Neural cell (in vitro differentiated cells): ENCODE data around the gene KITLG. TPM values are rescaled to one million over a fixed set of nuclear protein-coding genes. Genes with fewer than 3 reads are reported as not detected.

Source experiments
- H2AFZ ChIP-seq: fragments of 200-600, 300-800 bp; sonication (generic), shearing (Covaris generic); 2 replicates; pipeline ENCODE4 v1.6.0; 2014; ENCODE audit warnings: low read depth, mild to moderate bottlenecking, antibody characterized with exemption, low read length, moderate library complexity
- H3F3A ChIP-seq: fragments of 200-600 bp; shearing (Covaris generic); 2 replicates; pipeline ENCODE4 v1.6.1; 2016; ENCODE audit warnings: mild to moderate bottlenecking, moderate library complexity, mixed read lengths, antibody characterized with exemption, low read length; ENCODE audit not compliant: insufficient read depth, poor library complexity, severe bottlenecking
- H3K27ac ChIP-seq: fragments of 200-600, 300-800 bp; sonication (generic), shearing (Covaris generic); 2 replicates; pipeline ENCODE4 v1.5.1; 2014; ENCODE audit warnings: mild to moderate bottlenecking, low read length, moderate library complexity
- H3K27me3 ChIP-seq: fragments of 300-800, 200-600 bp; sonication (generic), shearing (Covaris generic); 2 replicates; pipeline ENCODE4 v1.6.0; 2014; ENCODE audit warnings: mild to moderate bottlenecking, low read depth, low read length, moderate library complexity; ENCODE audit not compliant: insufficient read depth
- H3K36me3 ChIP-seq: fragments of 300-800, 200-600 bp; sonication (generic), shearing (Covaris generic); 2 replicates; pipeline ENCODE4 v1.5.1; 2014; ENCODE audit warnings: mild to moderate bottlenecking, antibody characterized with exemption, low read length, moderate library complexity; ENCODE audit not compliant: insufficient read depth
- H3K4me2 ChIP-seq: fragments of 300-800, 200-600 bp; sonication (generic), shearing (Covaris generic); 2 replicates; pipeline ENCODE4 v1.6.0; 2014; ENCODE audit warnings: mild to moderate bottlenecking, low read length
- H3K4me3 ChIP-seq: fragments of 300-800, 200-600 bp; sonication (generic), shearing (Covaris generic); 2 replicates; pipeline ENCODE4 v1.5.1; 2014; ENCODE audit warnings: mild to moderate bottlenecking, low read length, moderate library complexity
- H3K79me2 ChIP-seq: fragments of 200-600 bp; shearing (Covaris generic); replicated peaks from 2 replicates; pipeline ENCODE4 v1.6.0; 2014; ENCODE audit warnings: mild to moderate bottlenecking, low read length, moderate library complexity; ENCODE audit not compliant: insufficient read depth
- H3K9ac ChIP-seq: fragments of 300-800, 200-600 bp; sonication (generic), shearing (Covaris generic); 2 replicates; pipeline ENCODE4 v1.6.1; 2016; ENCODE audit warnings: mild to moderate bottlenecking, low read length, mixed read lengths
- H3K9me2 ChIP-seq: fragments of 200-600 bp; shearing (Covaris generic); 2 replicates; pipeline ENCODE4 v1.6.1; 2016; ENCODE audit warnings: mild to moderate bottlenecking, low read length, mixed read lengths; ENCODE audit not compliant: insufficient read depth
- H3K9me3 ChIP-seq: fragments of 200-600, 300-800 bp; sonication (generic), shearing (Covaris generic); 2 replicates; pipeline ENCODE4 v1.6.1; 2016; ENCODE audit warnings: mild to moderate bottlenecking, mixed run types, low read length, moderate library complexity, mixed read lengths
- H4K20me1 ChIP-seq: fragments of 200-600 bp; shearing (Covaris generic); 2 replicates; pipeline ENCODE4 v1.6.1; 2016; ENCODE audit warnings: mild to moderate bottlenecking, mixed run types; ENCODE audit not compliant: insufficient read depth
- CTCF ChIP-seq: fragments of 450-650 bp; IDR thresholded peaks from 2 replicates; pipeline ENCODE4 v1.5.1; 2014; ENCODE audit warnings: antibody characterized with exemption, mild to moderate bottlenecking, moderate library complexity; ENCODE audit not compliant: poor library complexity, severe bottlenecking
- EP300 ChIP-seq: fragments of 450-650 bp; conservative IDR thresholded peaks from 2 replicates; pipeline ENCODE4 v1.6.1; 2014; ENCODE audit warnings: antibody characterized with exemption, mild to moderate bottlenecking, moderate library complexity; ENCODE audit not compliant: poor library complexity, severe bottlenecking
- EZH2 ChIP-seq: fragments of 200-600, 300-800 bp; shearing (Covaris generic), sonication (generic); IDR thresholded peaks from 2 replicates; pipeline ENCODE4 v1.6.1; 2014; ENCODE audit warnings: antibody characterized with exemption, low read length, borderline replicate concordance, mild to moderate bottlenecking; ENCODE audit not compliant: insufficient read depth, poor library complexity, severe bottlenecking
- MXI1 ChIP-seq: fragments of 450-650 bp; conservative IDR thresholded peaks from 2 replicates; pipeline ENCODE4 v1.6.1; 2014; ENCODE audit warnings: antibody characterized with exemption, mild to moderate bottlenecking; ENCODE audit not compliant: poor library complexity, severe bottlenecking
- POLR2AphosphoS5 ChIP-seq: IDR thresholded peaks from 2 replicates; pipeline ENCODE4 v1.6.1; 2012
- RAD21 ChIP-seq: fragments of 450-650 bp; conservative IDR thresholded peaks from 2 replicates; pipeline ENCODE4 v1.6.1; 2014; ENCODE audit warnings: antibody characterized with exemption, mild to moderate bottlenecking, moderate library complexity
- REST ChIP-seq: IDR thresholded peaks from 2 replicates; pipeline ENCODE4 v1.6.1; 2012; ENCODE audit warnings: borderline replicate concordance
- SMC3 ChIP-seq: fragments of 450-650 bp; conservative IDR thresholded peaks from 2 replicates; pipeline ENCODE4 v1.6.1; 2014; ENCODE audit warnings: antibody characterized with exemption, mild to moderate bottlenecking, moderate library complexity; ENCODE audit not compliant: poor library complexity
- TAF1 ChIP-seq: IDR thresholded peaks from 2 replicates; pipeline ENCODE4 v1.6.1; 2012; ENCODE audit warnings: low read depth
- polyA plus RNA-seq: library from polyadenylated mRNA; depleted of rRNA; stranded (reverse); fragments of >200 nt; gene quantifications from 2 replicates; pipeline ENCODE4 v1.2.3, GENCODE V29; 2014

Gene KITLG
- polyA plus RNA-seq, 1 donor from 2014 or later: 6.2 TPM

GRCh38 chr12:88575361-88575970 is 4.8 kb downstream of the KITLG start:
- H3F3A ChIP-seq: peaks cover 6% of the 10 kb centered on the region
- peaks cover 6% of the 10 kb centered on the region for H3K27me3 ChIP-seq
- H3K27ac ChIP-seq: no peak overlapping the region
- H3K36me3 ChIP-seq: no peaks in the 10 kb centered on the region
- H3K4me3 ChIP-seq: no peak overlapping the region
- H2AFZ ChIP-seq: no peak overlapping the region
- H3K4me2 ChIP-seq: no peak overlapping the region
- H3K9ac ChIP-seq: no peak overlapping the region
- H4K20me1 ChIP-seq: no peaks in the 10 kb centered on the region
- TF ChIP-seq POLR2AphosphoS5 (no peak), EZH2 (no peak), TAF1 (no peak), RAD21 (no peak), REST (no peak), MXI1 (no peak), CTCF (no peak), SMC3 (no peak), EP300 (no peak)
- no peaks in the 10 kb centered on the region for H3K9me2 ChIP-seq
- peaks cover 38% of the 10 kb centered on the region for H3K79me2 ChIP-seq
- no peaks in the 10 kb centered on the region for H3K9me3 ChIP-seq

- Histone ChIP-seq H3K9me2 (no peaks in the 10 kb centered on the region), H3K79me2 (peaks cover 38% of the 10 kb centered on the region), H4K20me1 (no peaks in the 10 kb centered on the region), H2AFZ (no peak overlapping the region), H3K9me3 (no peaks in the 10 kb centered on the region), H3K27me3 (peaks cover 6% of the 10 kb centered on the region), H3K9ac (no peak overlapping the region), H3F3A (peaks cover 6% of the 10 kb centered on the region), H3K4me2 (no peak overlapping the region), H3K27ac (no peak overlapping the region), H3K36me3 (no peaks in the 10 kb centered on the region), H3K4me3 (no peak overlapping the region)
- TF ChIP-seq MXI1 (no peak), RAD21 (no peak), POLR2AphosphoS5 (no peak), TAF1 (no peak)
Measured at GRCh38 chr12:88574278-88574677, 6.0 kb downstream of the KITLG start.

- H3F3A ChIP-seq: peaks cover 4% of the 10 kb centered on the region
- no peaks in the 10 kb centered on the region for H3K9me2 ChIP-seq
- no peak overlapping the region for H3K9ac ChIP-seq
- H2AFZ ChIP-seq: no peak overlapping the region
- H3K79me2 ChIP-seq: peaks cover 38% of the 10 kb centered on the region
- no peak overlapping the region for H3K4me2 ChIP-seq
- H3K9me3 ChIP-seq: no peaks in the 10 kb centered on the region
- no peak overlapping the region for H3K27ac ChIP-seq
- H4K20me1 ChIP-seq: no peaks in the 10 kb centered on the region
- no peaks in the 10 kb centered on the region for H3K36me3 ChIP-seq
- no peak for TF ChIP-seq TAF1
- no peak for TF ChIP-seq EP300
- no peak for TF ChIP-seq EZH2
- no peak for TF ChIP-seq MXI1
- TF ChIP-seq REST: no peak
- no peak for TF ChIP-seq POLR2AphosphoS5
- no peak for TF ChIP-seq SMC3
- no peak for TF ChIP-seq CTCF
- H3K27me3 ChIP-seq: peaks cover 2% of the 10 kb centered on the region
- no peak overlapping the region for H3K4me3 ChIP-seq
Measured at GRCh38 chr12:88573583-88573982, 6.7 kb downstream of the KITLG start.
